ENCODE measurements around the gene RARRES1.

DNA sequence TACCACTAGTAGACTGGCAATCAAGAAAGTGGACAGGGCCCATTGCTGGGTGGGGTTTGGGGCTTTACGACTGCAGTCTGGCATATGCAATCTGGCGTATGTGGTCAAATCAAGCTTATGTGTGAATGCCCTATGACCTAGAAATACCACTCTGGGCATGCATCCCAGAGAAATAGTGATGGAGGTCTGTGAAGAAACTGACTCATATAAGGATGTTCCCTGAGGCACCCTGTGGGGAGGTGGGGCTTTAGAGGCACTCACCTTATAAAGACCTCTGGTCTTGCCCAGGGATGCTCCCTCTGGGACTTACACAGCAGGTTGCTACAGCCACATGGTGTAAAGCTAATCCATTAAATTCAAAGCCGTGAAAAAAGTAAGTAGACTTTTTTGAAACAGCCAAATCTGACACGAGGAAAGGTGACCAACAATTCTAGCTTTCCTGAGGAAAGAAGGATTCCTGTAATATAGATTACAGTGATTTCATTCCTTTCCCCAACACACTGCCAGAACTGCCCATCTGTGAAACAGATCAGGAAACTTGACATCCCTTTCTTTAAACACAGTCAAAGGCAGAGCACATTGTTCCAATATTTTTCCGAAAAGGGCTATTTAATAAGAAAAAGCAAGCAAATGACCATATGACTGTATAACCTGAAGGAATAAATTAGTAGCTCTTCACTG, 13.6 kb downstream of the RARRES1 start:
- TF ChIP-seq BHLHE40 (IDR thresholded peaks at IDR 0.05; ENCODE audit: borderline replicate concordance) (no peak), FOXM1 (IDR thresholded peaks at IDR 0.05; ENCODE audit: borderline replicate concordance) (no peak), FOXK2 (IDR thresholded peaks at IDR 0.05) (no peak), ZNF384 (IDR thresholded peaks at IDR 0.05) (no peak), SP1 (IDR thresholded peaks at IDR 0.05) (no peak)

All from HEK293T (cell line).